Measurements from ENCODE around the gene VTI1A.
"Not testable (repeated sequence)": the region's sequence is repeated elsewhere in the genome, so short reads cannot be mapped to it uniquely, and the experiment has no call there.

The VTI1A gene

DNA sequence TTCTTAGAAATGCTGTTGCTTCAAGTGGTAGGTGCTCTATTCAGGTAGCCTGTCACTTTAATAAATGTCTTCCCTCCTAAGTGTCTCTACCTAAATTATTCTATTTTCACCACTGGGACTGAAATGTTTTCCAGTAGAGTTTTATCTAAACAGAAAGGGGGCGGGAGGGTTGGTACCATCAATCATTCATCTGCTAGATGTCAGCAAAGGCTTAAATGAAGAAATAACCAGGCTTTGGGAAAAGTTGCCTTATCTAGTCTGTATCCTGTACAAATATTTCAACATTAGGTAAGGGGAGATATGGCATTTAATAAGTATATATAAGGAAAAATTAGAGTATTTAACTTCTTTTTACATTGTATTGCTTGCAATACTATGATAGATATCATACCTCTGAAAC, 51.8 kb downstream of the VTI1A start:
- DNase-seq (ENCODE audit: low read depth): no peak
- TF ChIP-seq MYC (IDR thresholded peaks at IDR 0.05; ENCODE audit: low read depth, low read length) (no peak), POLR2A (IDR thresholded peaks at IDR 0.05; ENCODE audit: extremely low read depth, insufficient read length) (no peak)
- TF ChIP-seq, protein P1, sequence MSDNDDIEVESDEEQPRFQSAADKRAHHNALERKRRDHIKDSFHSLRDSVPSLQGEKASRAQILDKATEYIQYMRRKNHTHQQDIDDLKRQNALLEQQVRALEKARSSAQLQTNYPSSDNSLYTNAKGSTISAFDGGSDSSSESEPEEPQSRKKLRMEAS (IDR thresholded peaks at IDR 0.05; ENCODE audit: low read depth, low read length): no peak
- TF ChIP-seq, protein P2, sequence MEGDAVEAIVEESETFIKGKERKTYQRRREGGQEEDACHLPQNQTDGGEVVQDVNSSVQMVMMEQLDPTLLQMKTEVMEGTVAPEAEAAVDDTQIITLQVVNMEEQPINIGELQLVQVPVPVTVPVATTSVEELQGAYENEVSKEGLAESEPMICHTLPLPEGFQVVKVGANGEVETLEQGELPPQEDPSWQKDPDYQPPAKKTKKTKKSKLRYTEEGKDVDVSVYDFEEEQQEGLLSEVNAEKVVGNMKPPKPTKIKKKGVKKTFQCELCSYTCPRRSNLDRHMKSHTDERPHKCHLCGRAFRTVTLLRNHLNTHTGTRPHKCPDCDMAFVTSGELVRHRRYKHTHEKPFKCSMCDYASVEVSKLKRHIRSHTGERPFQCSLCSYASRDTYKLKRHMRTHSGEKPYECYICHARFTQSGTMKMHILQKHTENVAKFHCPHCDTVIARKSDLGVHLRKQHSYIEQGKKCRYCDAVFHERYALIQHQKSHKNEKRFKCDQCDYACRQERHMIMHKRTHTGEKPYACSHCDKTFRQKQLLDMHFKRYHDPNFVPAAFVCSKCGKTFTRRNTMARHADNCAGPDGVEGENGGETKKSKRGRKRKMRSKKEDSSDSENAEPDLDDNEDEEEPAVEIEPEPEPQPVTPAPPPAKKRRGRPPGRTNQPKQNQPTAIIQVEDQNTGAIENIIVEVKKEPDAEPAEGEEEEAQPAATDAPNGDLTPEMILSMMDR (IDR thresholded peaks at IDR 0.05; ENCODE audit: low read depth, low read length): no peak

DNA sequence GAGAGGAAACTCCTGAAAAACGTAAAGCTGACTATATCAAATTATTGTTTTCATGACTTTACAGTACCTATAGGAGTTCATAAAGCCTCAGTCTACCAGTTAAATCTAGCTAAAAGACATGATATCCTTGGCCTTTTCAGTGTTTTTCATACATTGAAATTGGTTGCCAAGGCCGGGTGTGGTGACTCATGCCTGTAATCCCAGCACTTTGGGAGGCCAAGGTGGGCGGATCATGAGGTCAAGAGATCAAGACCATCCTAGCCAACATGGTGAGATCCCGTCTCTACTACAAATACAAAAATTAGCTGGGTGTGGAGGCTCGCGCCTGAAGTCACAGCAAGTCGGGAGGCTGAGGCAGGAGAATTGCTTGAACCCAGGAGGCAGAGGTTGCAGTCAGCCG, 53.0 kb downstream of the VTI1A start:
- not testable (repeated sequence) for H3K4me3 ChIP-seq (ENCODE audit: low read depth, low read length); DNase-seq (ENCODE audit: low read depth)

More for the DNA sequence above, 51.8 kb downstream of the VTI1A start:
- H3K4me3 ChIP-seq (ENCODE audit: low read depth, low read length): no peak overlapping the region

DNA sequence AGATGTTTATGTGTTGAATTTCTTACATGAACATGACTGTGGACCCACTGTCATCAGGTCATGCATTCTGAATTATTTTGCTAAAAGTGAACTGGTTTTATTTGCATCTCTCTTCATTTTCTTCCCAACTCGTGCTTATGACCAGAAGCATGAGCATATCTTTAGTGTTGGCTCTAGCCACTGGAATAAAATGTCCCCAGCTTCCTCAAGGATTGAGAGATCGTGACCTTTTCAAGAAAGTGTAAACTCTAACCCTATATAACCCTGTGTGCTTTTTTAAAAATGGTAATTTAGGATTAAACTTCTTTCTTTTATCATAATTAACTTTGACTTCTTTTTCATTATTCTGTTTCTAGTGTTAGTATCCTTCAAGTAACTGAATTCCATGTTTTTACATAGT, 55.5 kb downstream of the VTI1A start:
- DNase-seq (ENCODE audit: low read depth): no peak
- TF ChIP-seq POLR2A (IDR thresholded peaks at IDR 0.05; ENCODE audit: extremely low read depth, insufficient read length) (no peak), MYC (IDR thresholded peaks at IDR 0.05; ENCODE audit: low read depth, low read length) (no peak)
- TF ChIP-seq, protein P1 (IDR thresholded peaks at IDR 0.05; ENCODE audit: low read depth, low read length): no peak
- TF ChIP-seq, protein P2 (IDR thresholded peaks at IDR 0.05; ENCODE audit: low read depth, low read length): no peak
- H3K4me3 ChIP-seq (ENCODE audit: low read depth, low read length): no peak overlapping the region

DNA sequence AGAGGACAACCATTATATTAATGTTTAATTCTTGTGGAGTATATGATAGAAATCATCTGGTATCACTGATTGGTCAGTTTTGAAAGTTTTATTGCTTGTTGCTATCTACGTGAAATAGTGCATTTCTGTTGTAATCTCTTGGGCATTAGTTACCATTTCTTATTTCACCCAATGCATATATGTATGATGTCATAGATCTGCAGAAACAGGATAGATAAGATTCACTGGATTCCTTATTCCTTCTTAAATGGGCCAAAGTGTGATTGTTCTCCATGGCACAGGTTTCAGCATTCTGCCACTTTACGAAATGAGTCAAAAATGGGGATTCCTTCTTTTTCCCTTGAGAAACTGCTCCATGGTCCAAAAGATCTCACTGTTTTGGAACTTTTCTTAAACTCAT, 56.6 kb downstream of the VTI1A start:
- DNase-seq (ENCODE audit: low read depth): no peak
- TF ChIP-seq MYC (IDR thresholded peaks at IDR 0.05; ENCODE audit: low read depth, low read length): no peak
- TF ChIP-seq, protein P1 (IDR thresholded peaks at IDR 0.05; ENCODE audit: low read depth, low read length): no peak
- TF ChIP-seq, protein P2 (IDR thresholded peaks at IDR 0.05; ENCODE audit: low read depth, low read length): no peak
- no peak for TF ChIP-seq POLR2A (IDR thresholded peaks at IDR 0.05; ENCODE audit: extremely low read depth, insufficient read length)
- no peak overlapping the region for H3K4me3 ChIP-seq (ENCODE audit: low read depth, low read length)

DNA sequence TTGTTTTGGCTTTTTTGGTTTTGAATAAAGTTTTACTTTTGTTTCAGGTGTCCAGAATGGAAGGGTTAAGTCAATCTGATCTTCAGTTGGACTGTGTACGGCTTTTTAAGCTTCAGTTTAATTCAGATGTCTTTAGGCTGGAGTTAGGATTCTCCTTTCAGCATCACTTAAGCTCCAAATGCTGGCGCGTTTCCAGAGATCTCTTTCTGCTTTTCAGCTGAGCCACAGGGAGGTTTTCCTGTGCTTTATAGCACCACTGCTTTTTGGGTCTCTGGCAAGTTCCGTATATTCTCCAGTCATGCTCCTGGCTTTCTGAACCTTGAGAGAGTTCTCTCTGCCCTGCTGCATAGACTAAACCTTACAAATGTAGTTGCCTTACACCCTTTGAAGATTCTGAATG, 60.0 kb downstream of the VTI1A start:
- no peak overlapping the region for H3K4me3 ChIP-seq (ENCODE audit: low read depth, low read length)
- no peak for DNase-seq (ENCODE audit: low read depth)
- TF ChIP-seq, protein P2 (IDR thresholded peaks at IDR 0.05; ENCODE audit: low read depth, low read length): no peak
- TF ChIP-seq, protein P1 (IDR thresholded peaks at IDR 0.05; ENCODE audit: low read depth, low read length): no peak
- TF ChIP-seq POLR2A (IDR thresholded peaks at IDR 0.05; ENCODE audit: extremely low read depth, insufficient read length) (no peak), MYC (IDR thresholded peaks at IDR 0.05; ENCODE audit: low read depth, low read length) (no peak)

DNA sequence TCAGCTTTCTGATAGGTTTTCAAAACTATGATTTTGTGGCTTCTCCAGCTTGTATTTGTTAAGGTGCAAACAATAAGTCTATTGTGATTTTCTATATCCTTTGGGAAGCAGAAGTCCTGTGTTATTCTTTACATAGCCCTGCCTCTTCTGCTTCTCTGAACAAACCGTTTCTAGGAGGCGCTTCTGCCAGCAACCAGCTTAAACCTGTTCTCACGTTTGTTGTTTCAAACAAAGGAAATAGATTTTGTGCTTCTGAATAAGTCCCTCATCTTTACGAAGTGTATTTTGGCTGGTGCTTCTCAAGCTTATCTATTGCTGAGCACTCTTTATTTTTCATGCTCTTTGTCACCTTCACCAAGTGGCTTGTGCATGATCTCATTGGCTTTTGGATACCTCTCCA, 61.0 kb downstream of the VTI1A start:
- TF ChIP-seq MYC (IDR thresholded peaks at IDR 0.05; ENCODE audit: low read depth, low read length) (no peak), POLR2A (IDR thresholded peaks at IDR 0.05; ENCODE audit: extremely low read depth, insufficient read length) (no peak)
- TF ChIP-seq, protein P2 (IDR thresholded peaks at IDR 0.05; ENCODE audit: low read depth, low read length): no peak
- TF ChIP-seq, protein P1 (IDR thresholded peaks at IDR 0.05; ENCODE audit: low read depth, low read length): no peak
- H3K4me3 ChIP-seq (ENCODE audit: low read depth, low read length): no peak overlapping the region
- DNase-seq (ENCODE audit: low read depth): no peak

All from NB4 (cell line).